GM12878 (cell line): ENCODE results near the gene TXNRD1. TPM values are rescaled to one million over a fixed set of nuclear protein-coding genes. Genes with fewer than 3 reads are reported as not detected.

Experiments
- ATAC-seq: fragments of 200-7000 bp; cut with Tn5 transposase; 3 replicates; pipeline ENCODE4 v1.9.1; 2020; ENCODE audit warnings: mild to moderate bottlenecking, moderate library complexity
- BruUV-seq: library from RNA; stranded (reverse); fragments of 400-500 nt; replicated peaks from 2 replicates; lab custom pipeline; 2021; lab: Mats Ljungman, UMichigan
- CTCF ChIA-PET: fragments of 300-600 bp; sonication (Branson Sonifier 250); formaldehyde crosslinking; extraction: SDS; loops from one replicate; lab custom pipeline; 2021; ENCODE audit warnings: inconsistent platforms; lab: Yijun Ruan, JAX
- POLR2A ChIA-PET: fragments of 350-600 bp; formaldehyde crosslinking; extraction: SDS; loops from one replicate; lab custom pipeline; 2021; ENCODE audit warnings: inconsistent platforms; lab: Charles Lee
- RAD21 ChIA-PET: fragments of 300-600 bp; sonication (Branson Sonifier 250); formaldehyde crosslinking; loops from one replicate; lab custom pipeline; 2023; ENCODE audit warnings: antibody characterized with exemption; ENCODE audit not compliant: unreplicated experiment; lab: Charles Lee
- SMC1A ChIA-PET: fragments of 300-600 bp; sonication (Branson Sonifier 250); formaldehyde crosslinking; loops from one replicate; lab custom pipeline; 2023; ENCODE audit not compliant: unreplicated experiment, uncharacterized antibody; lab: Charles Lee
- DNase-seq: peaks from one replicate; pipeline ENCODE4 v3.0.0-alpha.2; 2011; ENCODE audit warnings: low read depth, low spot score
- FAIRE-seq: peaks from 3 replicates; lab custom pipeline; 2011; peaks lifted over from hg19 to GRCh38; lab: Jason Lieb, UNC
- H2AFZ ChIP-seq: 2 replicates; pipeline ENCODE4 v1.6.0; 2011; ENCODE audit warnings: low read depth, low read length, control low read depth; ENCODE audit not compliant: control insufficient read depth
- H3K27ac ChIP-seq: 2 replicates; pipeline ENCODE4 v1.5.1; 2011; ENCODE audit warnings: control low read depth; ENCODE audit not compliant: control insufficient read depth, insufficient read depth
- H3K27me3 ChIP-seq, 2 experiments: replicated peaks in 1 of 2; 2 replicates each; pipeline versions ENCODE4 v1.6.0 to v1.6.1; 2011; ENCODE audit warnings: low read length in 1 of 2; ENCODE audit not compliant: control insufficient read depth in 2 of 2, insufficient read depth in 2 of 2
- H3K36me3 ChIP-seq, 2 experiments: 2 replicates each; pipeline ENCODE4 v1.5.1; 2011; ENCODE audit warnings: low read length in 1 of 2; ENCODE audit not compliant: control insufficient read depth in 2 of 2, insufficient read depth in 2 of 2
- H3K4me1 ChIP-seq: 2 replicates; pipeline ENCODE4 v1.6.1; 2011; ENCODE audit warnings: mild to moderate bottlenecking, low read length, moderate library complexity, mixed read lengths; ENCODE audit not compliant: control insufficient read depth, insufficient read depth
- H3K4me2 ChIP-seq: 2 replicates; pipeline ENCODE4 v1.6.0; 2011; ENCODE audit warnings: control low read depth; ENCODE audit not compliant: control insufficient read depth, insufficient read depth
- H3K4me3 ChIP-seq: fragments of 200-600 bp; sonication (generic); 2 replicates; pipeline ENCODE4 v1.5.1; 2016
- H3K79me2 ChIP-seq: 2 replicates; pipeline ENCODE4 v1.6.0; 2011; ENCODE audit warnings: low read length; ENCODE audit not compliant: control insufficient read depth, insufficient read depth
- H3K9ac ChIP-seq: 2 replicates; pipeline ENCODE4 v1.8.0; 2011; ENCODE audit warnings: low read length, control low read depth, mixed read lengths; ENCODE audit not compliant: control insufficient read depth, insufficient read depth
- H3K9me3 ChIP-seq: replicated peaks from 3 replicates; pipeline ENCODE4 v1.5.1; 2011; ENCODE audit warnings: mild to moderate bottlenecking, low read length; ENCODE audit not compliant: control insufficient read depth, insufficient read depth
- H4K20me1 ChIP-seq: 2 replicates; pipeline ENCODE4 v1.6.0; 2011; ENCODE audit not compliant: control insufficient read depth, insufficient read depth
- ATF3 ChIP-seq: IDR thresholded peaks from 2 replicates; pipeline ENCODE4 v1.6.1; 2011; ENCODE audit warnings: low read depth, mild to moderate bottlenecking, low read length, moderate library complexity, borderline replicate concordance; ENCODE audit errors: extremely low read depth
- BCL3 ChIP-seq: IDR thresholded peaks from 2 replicates; pipeline ENCODE4 v1.6.1; 2011; ENCODE audit warnings: borderline replicate concordance, low read depth, mild to moderate bottlenecking, moderate library complexity, low read length; ENCODE audit not compliant: insufficient read depth, poor library complexity, severe bottlenecking
- CBX5 ChIP-seq: sonication (generic); IDR thresholded peaks from 2 replicates; pipeline ENCODE4 v1.6.1; 2016; ENCODE audit warnings: low read depth, moderate library complexity, mild to moderate bottlenecking, inconsistent platforms
- CTCF ChIP-seq, 3 experiments: IDR thresholded peaks in 2 of 3; conservative IDR thresholded peaks in 1 of 3; 2 replicates each; pipeline ENCODE4 v1.5.1; 2011; ENCODE audit warnings: low read depth in 3 of 3, low read length in 3 of 3, mild to moderate bottlenecking in 3 of 3, control low read depth in 2 of 3, moderate library complexity in 2 of 3, inconsistent platforms in 1 of 3, mixed read lengths in 1 of 3; ENCODE audit not compliant: control insufficient read depth in 2 of 3, insufficient read depth in 1 of 3; ENCODE audit errors: extremely low read depth in 1 of 3
- HDAC2 ChIP-seq: fragments of 200-600 bp; sonication (generic); IDR thresholded peaks from 2 replicates; pipeline ENCODE4 v1.6.1; 2017
- IKZF2 ChIP-seq, 2 experiments: fragments of 450-650 bp; IDR thresholded peaks; 2 replicates each; pipeline ENCODE4 v1.6.1; 2017; ENCODE audit warnings: mild to moderate bottlenecking in 2 of 2, moderate library complexity in 2 of 2
- LARP7 ChIP-seq: fragments of 450-650 bp; IDR thresholded peaks from 2 replicates; pipeline ENCODE4 v1.6.1; 2017; ENCODE audit warnings: mild to moderate bottlenecking
- NKRF ChIP-seq: fragments of 450-650 bp; conservative IDR thresholded peaks from 2 replicates; pipeline ENCODE4 v1.6.1; 2017; ENCODE audit warnings: mild to moderate bottlenecking, moderate library complexity
- PML ChIP-seq: IDR thresholded peaks from 2 replicates; pipeline ENCODE4 v1.6.1; 2012; ENCODE audit warnings: low read length, inconsistent platforms
- POLR2AphosphoS5 ChIP-seq: IDR thresholded peaks from 2 replicates; pipeline ENCODE4 v1.6.1; 2011; ENCODE audit warnings: mild to moderate bottlenecking, low read length, inconsistent platforms
- RBBP5 ChIP-seq: fragments of 200-600 bp; sonication (generic); conservative IDR thresholded peaks from 2 replicates; pipeline ENCODE4 v1.6.1; 2016
- TCF12 ChIP-seq: IDR thresholded peaks from 2 replicates; pipeline ENCODE4 v1.6.1; 2011; ENCODE audit warnings: low read depth, mild to moderate bottlenecking, low read length
- TCF3 ChIP-seq: IDR thresholded peaks from 2 replicates; pipeline ENCODE4 v1.6.1; 2012; ENCODE audit warnings: low read depth, mild to moderate bottlenecking, low read length, borderline replicate concordance; ENCODE audit not compliant: insufficient read depth
- ZBTB4 ChIP-seq: fragments of 450-650 bp; formaldehyde crosslinking; IDR thresholded peaks from 2 replicates; pipeline ENCODE4 v1.4.0; 2022; ENCODE audit warnings: mild to moderate bottlenecking, moderate library complexity
- ZNF384 ChIP-seq: IDR thresholded peaks from 2 replicates; pipeline ENCODE4 v1.6.1; 2012; ENCODE audit warnings: low read depth, mild to moderate bottlenecking, low read length, improper control_type of control experiment, borderline replicate concordance
- ZSCAN29 ChIP-seq: fragments of 450-650 bp; IDR thresholded peaks from 2 replicates; pipeline ENCODE4 v1.6.1; 2017; ENCODE audit warnings: mild to moderate bottlenecking, moderate library complexity
- WGBS: methylation state at CpG from one replicate; pipeline ENCODE4 v1.1.6; 2016; ENCODE audit warnings: low lambda C conversion rate; ENCODE audit not compliant: insufficient replicate concordance, insufficient coverage; ENCODE audit errors: missing lambda C conversion rate; 5-methylcytosine and 5-hydroxymethylcytosine counted together
- in situ Hi-C: fragments of 300-500 bp; cut with MboI; formaldehyde crosslinking; loops from 9 replicates; pipeline ENCODE4 v1.14.3; 2018; ENCODE audit warnings: mixed read lengths
- intact Hi-C: fragments of 100-400 bp; cut with micrococcal nuclease; formaldehyde crosslinking; loops from one replicate; pipeline ENCODE4 v1.14.2; 2022; ENCODE audit not compliant: unreplicated experiment
- polyA plus RNA-seq, 11 experiments: library from polyadenylated mRNA; depleted of rRNA in 4 of 11; unstranded in 6 of 11; stranded (reverse) in 5 of 11; fragments of >200 nt; fragmentation: Nextera tagmentation in 4 of 11; fragmentation: Illumina TruSeq in 1 of 11; extraction: Ambion mirVana in 4 of 11; extraction: Trizol in 1 of 11; gene quantifications; 1 replicate in 1 of 11; 2 replicates in 10 of 11; pipeline versions ENCODE4 v1.2.1 to v1.2.3, GENCODE V29; 2011 to 2016; ENCODE audit warnings: inconsistent platforms in 2 of 11, missing spikeins in 2 of 11, low read depth in 1 of 11
- total RNA-seq, 4 experiments: library from RNA; depleted of rRNA in 3 of 4; stranded (reverse); fragments of >200 nt in 3 of 4; fragmentation: Illumina TruSeq in 1 of 4; extraction: Trizol in 1 of 4; gene quantifications; 2 replicates each; pipeline versions ENCODE4 v1.2.1 to v1.2.3, GENCODE V29; 2013 to 2021

Gene TXNRD1
- total and polyA plus RNA-seq, 10 of the 15 experiments (the other 5 are each of a cell fraction or from before 2014, with no cell fraction given): 52.6 to 84.6 (median 67.8) TPM

GRCh38 chr12:104334581-104334980 lies 119.0 kb downstream of the TXNRD1 start:
- RAD21 ChIA-PET: no interaction called here
- no peak for FAIRE-seq
- H3K9ac ChIP-seq: no peak overlapping the region
- no peak for DNase-seq
- no peaks in the 10 kb centered on the region for H3K27me3 ChIP-seq
- intact Hi-C loops: no loop called here
- POLR2A ChIA-PET: no interaction called here
- no peaks in the 10 kb centered on the region for H4K20me1 ChIP-seq
- no peak overlapping the region for H3K27ac ChIP-seq
- H3K4me2 ChIP-seq: no peak overlapping the region
- H3K4me3 ChIP-seq: no peak overlapping the region
- H3K9me3 ChIP-seq: no peaks in the 10 kb centered on the region
- H3K36me3 ChIP-seq: peaks cover 5 to 35% of the 10 kb centered on the region in 2 experiments
- in situ Hi-C loops: no loop called here
- CTCF ChIA-PET: interaction anchor here (1.0 kb wide), 1 partner anchor 32 kb away, joined by 3 read pairs; no protein-coding TSS in a partner anchor
- 98% methylated on average over 8 of the region's 8 CpGs for WGBS
- H2AFZ ChIP-seq: no peak overlapping the region
- H3K4me1 ChIP-seq: no peaks in the 10 kb centered on the region
- BruUV-seq: no TSS peak
- SMC1A ChIA-PET: interaction anchor here (2.0 kb wide), 1 partner anchor 31 kb away, joined by 6 read pairs; the partner anchor contains the start of gene EID3
- ATAC-seq: no peak
- H3K79me2 ChIP-seq: no peaks in the 10 kb centered on the region
- TF ChIP-seq NKRF (no peak), HDAC2 (no peak), PML (no peak), POLR2AphosphoS5 (no peak), ATF3 (no peak), CBX5 (no peak), TCF12 (no peak), ZSCAN29 (no peak), BCL3 (no peak), ZBTB4 (CRISPR knock-in tag) (no peak), LARP7 (no peak), TCF3 (no peak), RBBP5 (no peak), IKZF2 (IDR thresholded peaks at IDR 0.05) (no peak), CTCF (IDR thresholded peaks at IDR 0.05 in 2 of 3, conservative IDR thresholded peaks at IDR 0.05 in 1 of 3; ENCODE audit: control insufficient read depth in 2 of 3, extremely low read depth in 1 of 3, insufficient read depth in 1 of 3, low read depth in 3 of 3, low read length in 3 of 3) (no peak), ZNF384 (no peak)
